NCI-H2081 (cell line): ENCODE results near the gene PRKAR2A.
"Not testable (repeated sequence)": the region's sequence is repeated elsewhere in the genome, so short reads cannot be mapped to it uniquely, and the experiment has no call there.

Source experiments
- DNase-seq, 2 experiments: peaks; one replicate each; lab custom pipeline; 2025; lab: John Stamatoyannopoulos, UW

Gene PRKAR2A

DNA sequence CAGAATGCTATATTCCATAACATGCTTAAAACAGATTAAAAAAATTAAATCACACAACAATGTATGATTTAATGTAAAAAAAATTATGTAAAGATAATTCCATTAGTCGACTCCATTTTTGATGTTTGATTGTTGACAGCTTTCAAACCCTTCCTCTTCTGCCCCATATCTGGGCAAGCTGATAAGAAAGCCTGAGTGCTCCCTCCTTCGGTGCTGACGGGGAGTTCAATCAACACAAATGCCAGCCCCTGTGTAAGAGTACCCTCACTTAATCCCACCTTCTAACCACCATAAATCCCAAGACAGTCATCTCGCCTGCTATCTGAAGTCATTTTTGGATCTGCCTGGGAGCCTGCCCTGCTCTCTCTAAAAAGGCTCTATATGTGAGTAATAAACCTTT is 70.8 kb downstream of the PRKAR2A start:
- DNase-seq, result no peak

DNA sequence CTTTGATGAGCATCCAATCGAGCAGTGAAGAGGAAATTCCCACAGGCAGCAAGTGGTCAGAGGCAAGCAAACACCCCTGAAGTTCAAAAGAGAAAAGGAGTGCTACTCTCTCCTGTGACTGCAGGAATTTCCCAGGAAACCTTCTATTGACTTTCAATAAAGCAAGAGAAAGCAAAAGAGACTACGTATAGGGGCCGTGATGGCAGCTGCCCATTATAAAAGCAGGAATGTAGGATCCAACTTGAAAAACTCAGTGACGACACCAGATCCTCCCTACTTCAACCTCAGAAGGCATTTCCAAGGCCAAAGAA is 77.5 kb downstream of the PRKAR2A start:
- no peak for DNase-seq

DNA sequence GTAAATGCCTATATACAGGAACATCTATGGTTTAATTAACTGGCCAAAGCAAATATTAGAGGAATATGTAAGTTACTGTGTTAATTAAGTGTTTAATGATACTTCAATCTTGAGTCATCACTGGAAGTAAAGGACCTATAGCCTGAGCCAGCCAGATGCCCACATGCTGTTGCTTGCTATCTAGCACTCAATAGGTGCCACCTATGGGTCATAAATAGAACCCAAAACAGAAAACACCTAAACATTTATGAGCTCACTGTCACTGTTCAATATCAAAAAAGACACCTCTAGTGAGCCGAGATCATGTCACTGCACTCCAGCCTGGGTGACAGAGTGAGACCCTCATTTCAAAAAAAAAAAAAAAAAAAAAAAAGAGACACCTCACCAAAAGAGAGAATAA is 82.3 kb downstream of the PRKAR2A start:
- peak in 1 of 2 experiments; percentile 8 for DNase-seq

DNA sequence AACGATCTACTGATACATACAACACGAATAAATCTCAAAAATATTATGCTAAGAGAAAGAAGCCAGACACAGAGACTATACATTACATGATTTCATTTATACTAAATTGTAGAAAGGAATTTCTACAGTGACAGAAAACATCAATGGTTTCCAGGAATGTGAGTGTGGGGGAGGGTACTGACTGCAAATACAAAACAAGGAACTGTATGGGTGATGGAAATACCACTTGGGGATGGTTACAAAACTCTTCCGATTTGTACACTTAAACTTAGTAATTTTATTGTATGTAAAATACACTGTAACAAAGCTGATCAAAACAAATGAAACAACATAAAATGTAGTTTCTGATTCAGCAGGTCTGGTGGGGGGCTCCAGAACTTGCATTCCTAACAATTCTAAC is 84.9 kb downstream of the PRKAR2A start:
- no peak for DNase-seq

GRCh38 chr3:48759991-48760540 is 87.6 kb downstream of the PRKAR2A start:
- not testable (repeated sequence) for DNase-seq

DNA sequence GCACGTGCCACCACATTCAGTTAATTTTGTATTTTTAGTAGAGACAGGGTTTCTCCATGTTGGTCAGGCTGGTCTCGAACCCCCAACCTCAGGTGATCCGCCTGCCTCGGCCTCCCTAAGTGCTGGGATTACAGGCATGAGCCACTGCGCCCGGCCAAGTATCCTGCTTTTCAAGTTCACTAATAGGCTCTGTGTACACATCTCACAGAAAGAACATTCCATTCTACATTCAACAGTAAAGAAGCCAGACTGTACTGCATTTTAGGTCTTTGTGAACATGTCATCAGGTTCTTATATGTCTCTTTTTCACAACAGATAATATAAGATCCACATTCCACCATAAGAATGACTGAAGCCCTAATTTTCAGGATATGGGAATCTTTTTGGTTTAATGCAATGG is 88.1 kb downstream of the PRKAR2A start:
- DNase-seq, result not testable (repeated sequence)

- no peak for DNase-seq
Measured at GRCh38 chr3:48759071-48759470, 88.6 kb downstream of the PRKAR2A start.

GRCh38 chr3:48756640-48757039 is 91.0 kb downstream of the PRKAR2A start:
- no peak for DNase-seq

DNA sequence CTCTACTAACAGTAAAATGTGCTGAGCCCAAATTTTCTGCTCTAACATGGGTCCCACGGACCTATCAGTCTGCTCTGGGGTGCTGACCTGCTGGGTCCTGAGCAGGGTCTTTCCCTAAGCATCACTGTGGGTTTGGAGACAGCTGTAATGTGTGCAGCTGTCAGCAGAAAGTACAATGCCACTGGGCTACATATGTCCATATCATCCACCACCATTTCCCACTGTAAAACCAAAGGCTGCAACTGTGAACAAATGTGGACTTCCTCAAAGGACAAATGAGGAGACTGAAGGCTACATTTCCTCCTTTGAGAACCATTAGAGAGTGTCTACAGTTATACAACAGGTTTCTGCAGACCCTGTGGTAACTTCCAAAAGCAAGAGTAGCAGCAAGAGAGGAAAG is 96.8 kb downstream of the PRKAR2A start:
- DNase-seq, result no peak

DNA sequence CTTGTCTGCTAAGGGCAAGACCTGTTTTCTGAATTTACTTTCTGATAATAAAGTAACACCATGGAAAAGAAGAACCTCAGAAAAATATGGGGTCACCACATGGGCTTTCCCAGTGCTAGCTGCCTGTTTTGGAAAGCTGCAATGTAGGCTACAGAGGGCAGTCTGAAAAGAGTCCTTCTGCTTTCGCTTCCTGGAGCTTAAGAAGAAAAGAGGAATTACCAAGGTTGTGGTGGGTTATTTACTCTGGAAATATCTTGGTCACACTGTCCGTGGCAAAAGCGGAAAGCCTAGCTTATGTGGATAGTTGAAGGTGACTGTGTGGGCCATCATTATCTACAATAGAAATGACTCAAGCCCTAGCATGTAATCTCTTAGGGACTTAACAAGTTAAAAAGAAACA is 98.9 kb downstream of the PRKAR2A start:
- no peak for DNase-seq

- peak; percentile 6 to 49 for DNase-seq
Measured at GRCh38 chr3:48747706-48748105, 100.0 kb downstream of the PRKAR2A start.

DNA sequence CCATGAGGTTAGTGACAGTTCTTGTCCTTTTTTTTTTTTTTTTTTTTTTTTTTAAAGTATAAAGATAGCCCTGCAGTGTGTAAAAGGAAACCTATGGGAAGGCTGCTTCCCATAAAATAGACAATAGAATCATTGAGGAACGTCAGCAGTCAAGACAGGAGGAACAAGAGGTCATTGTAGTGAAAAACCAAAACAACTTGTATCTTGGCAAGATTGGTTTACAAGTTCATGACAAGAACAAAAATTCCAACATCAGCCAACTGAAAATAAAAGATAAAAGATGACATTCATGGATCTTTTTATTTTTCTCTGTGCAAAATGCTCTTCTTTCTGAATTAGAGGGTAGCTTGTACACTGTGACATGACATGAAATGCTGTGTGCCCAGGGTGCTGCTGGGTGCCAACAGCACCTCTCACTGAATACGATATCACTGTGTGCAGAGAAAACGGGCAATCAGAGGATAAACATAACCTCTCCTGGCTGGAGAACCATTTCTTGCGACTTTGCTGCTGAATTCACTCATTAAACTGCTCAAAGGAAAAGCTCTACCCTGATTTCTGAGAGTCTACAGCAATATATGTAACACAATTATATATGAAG is 100.6 kb downstream of the PRKAR2A start:
- DNase-seq, result no peak

GRCh38 chr3:48743773-48744172 is 103.9 kb downstream of the PRKAR2A start:
- DNase-seq, result no peak

GRCh38 chr3:48741226-48741625 is 106.4 kb downstream of the PRKAR2A start:
- not testable (repeated sequence) for DNase-seq

GRCh38 chr3:48739955-48740823 is 107.5 kb downstream of the PRKAR2A start:
- peak; percentile 4 to 23 for DNase-seq

- no peak for DNase-seq
Measured at GRCh38 chr3:48739617-48739954, 108.1 kb downstream of the PRKAR2A start.

GRCh38 chr3:48738926-48739616 is 108.6 kb downstream of the PRKAR2A start:
- no peak for DNase-seq

DNA sequence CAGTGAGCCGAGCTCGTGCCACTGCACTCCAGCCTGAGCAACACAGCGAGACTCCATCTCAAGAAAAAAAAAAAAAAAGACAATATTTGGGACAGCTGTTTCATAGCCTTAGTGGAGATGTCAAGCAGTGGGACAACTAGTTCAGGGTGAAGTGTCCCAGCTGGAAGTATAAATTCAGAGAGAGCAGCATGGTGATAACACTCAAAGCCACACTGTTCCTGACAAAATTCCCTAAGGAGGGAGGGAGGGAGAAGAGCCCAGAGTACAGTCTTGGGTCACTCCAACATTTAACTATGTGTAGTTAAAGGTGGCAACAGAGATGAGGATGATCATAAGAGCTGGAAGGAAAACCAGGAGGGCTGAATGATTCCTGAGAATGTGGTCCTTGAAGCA is 109.5 kb downstream of the PRKAR2A start:
- no peak for DNase-seq

GRCh38 chr3:48735075-48735767 is 112.5 kb downstream of the PRKAR2A start:
- not testable (repeated sequence) for DNase-seq

- not testable (repeated sequence) for DNase-seq
Measured at GRCh38 chr3:48734541-48734940, 113.1 kb downstream of the PRKAR2A start.

- DNase-seq, result not testable (repeated sequence)
Measured at GRCh38 chr3:48733752-48734518, 113.7 kb downstream of the PRKAR2A start.
